SK-N-MC (cell line): ENCODE data around the gene UST.
"Not testable (repeated sequence)": the region's sequence is repeated elsewhere in the genome, so short reads cannot be mapped to it uniquely, and the experiment has no call there.

Experiments
- DNase-seq: peaks from one replicate; pipeline ENCODE4 v3.0.0-alpha.2; 2011; ENCODE audit warnings: low read depth, low spot score
- H3K27ac ChIP-seq: fragments of 200-600 bp; sonication (generic); 2 replicates; pipeline ENCODE4 v1.5.1; 2016; ENCODE audit warnings: mixed run types
- H3K36me3 ChIP-seq: fragments of 200-600 bp; sonication (generic); 2 replicates; pipeline ENCODE4 v1.6.1; 2017; ENCODE audit warnings: antibody characterized with exemption, low read length, mixed read lengths; ENCODE audit not compliant: insufficient read depth
- H3K4me3 ChIP-seq: fragments of 200-600 bp; sonication (generic); 2 replicates; pipeline ENCODE4 v1.5.1; 2016
- H3K9ac ChIP-seq: fragments of 200-600 bp; sonication (generic); 2 replicates; pipeline ENCODE4 v1.8.0; 2017; ENCODE audit warnings: mixed run types, mixed read lengths; ENCODE audit not compliant: insufficient read length
- H3K9me3 ChIP-seq: fragments of 200-600 bp; sonication (generic); 2 replicates; pipeline ENCODE4 v1.6.1; 2017; ENCODE audit warnings: low read depth, mild to moderate bottlenecking, antibody characterized with exemption, low read length, moderate library complexity, mixed read lengths
- EZH2 ChIP-seq: fragments of 200-600 bp; sonication (generic); IDR thresholded peaks from one replicate; pipeline ENCODE4 v1.6.1; 2017; ENCODE audit warnings: antibody characterized with exemption
- FOXP2 ChIP-seq: optimal IDR thresholded peaks from 2 replicates; pipeline ENCODE3; 2011; ENCODE audit warnings: mild to moderate bottlenecking, moderate library complexity; ENCODE audit not compliant: insufficient read depth; ENCODE audit errors: extremely low read length, control extremely low read depth
- POLR2AphosphoS5 ChIP-seq: IDR thresholded peaks from 2 replicates; pipeline ENCODE4 v1.6.1; 2012; ENCODE audit warnings: mild to moderate bottlenecking, low read depth, low read length, borderline replicate concordance

The UST gene

GRCh38 chr6:148747471-148748165 is 788 bp downstream of the UST start:
- TF ChIP-seq EZH2: no peak
- H3K9ac ChIP-seq: peak overlapping the region; percentile 50
- H3K4me3 ChIP-seq: peak overlapping the region; percentile 86
- no peaks in the 10 kb centered on the region for H3K36me3 ChIP-seq
- DNase-seq: no peak
- no peaks in the 10 kb centered on the region for H3K9me3 ChIP-seq
- H3K27ac ChIP-seq: no peak overlapping the region

- no peak for TF ChIP-seq POLR2AphosphoS5
- no peak for TF ChIP-seq FOXP2
- TF ChIP-seq EZH2: no peak
- Histone ChIP-seq H3K27ac (no peak overlapping the region), H3K4me3 (no peak overlapping the region), H3K36me3 (no peaks in the 10 kb centered on the region), H3K9ac (no peak overlapping the region), H3K9me3 (no peaks in the 10 kb centered on the region)
- DNase-seq: no peak
Observed at GRCh38 chr6:148749674-148750073, 2.8 kb downstream of the UST start.

GRCh38 chr6:148750838-148751792 is 4.3 kb downstream of the UST start:
- Histone ChIP-seq H3K27ac (no peak overlapping the region), H3K9ac (no peak overlapping the region)
- TF ChIP-seq POLR2AphosphoS5: no peak
- TF ChIP-seq FOXP2: no peak
- TF ChIP-seq EZH2: no peak

GRCh38 chr6:148751793-148752170 is 5.0 kb downstream of the UST start:
- no peak for TF ChIP-seq FOXP2
- no peak for TF ChIP-seq POLR2AphosphoS5
- TF ChIP-seq EZH2: no peak
- Histone ChIP-seq H3K9ac (no peak overlapping the region), H3K4me3 (no peak overlapping the region), H3K36me3 (no peaks in the 10 kb centered on the region), H3K9me3 (no peaks in the 10 kb centered on the region), H3K27ac (no peak overlapping the region)
- DNase-seq: no peak

More at GRCh38 chr6:148750838-148751792, 4.3 kb downstream of the UST start:
- no peaks in the 10 kb centered on the region for H3K9me3 ChIP-seq
- no peak overlapping the region for H3K4me3 ChIP-seq
- no peak for DNase-seq
- H3K36me3 ChIP-seq: no peaks in the 10 kb centered on the region

- not testable (repeated sequence) for H3K36me3 ChIP-seq, H3K4me3 ChIP-seq, H3K27ac ChIP-seq, H3K9ac ChIP-seq, H3K9me3 ChIP-seq, DNase-seq
Observed at GRCh38 chr6:148755379-148755778, 8.5 kb downstream of the UST start.

GRCh38 chr6:148757944-148758480 is 11.2 kb downstream of the UST start:
- no peak overlapping the region for H3K4me3 ChIP-seq
- no peak for TF ChIP-seq FOXP2
- no peak for TF ChIP-seq EZH2
- no peak for TF ChIP-seq POLR2AphosphoS5
- H3K27ac ChIP-seq: no peak overlapping the region
- no peak overlapping the region for H3K9ac ChIP-seq
- H3K9me3 ChIP-seq: 0 out of 2 replicates have a peak, but pooled peaks cover under 1% of the 10 kb centered on the region
- H3K36me3 ChIP-seq: no peaks in the 10 kb centered on the region
- no peak for DNase-seq

GRCh38 chr6:148758492-148758891 is 11.7 kb downstream of the UST start:
- Histone ChIP-seq H3K9me3 (peaks cover 5% of the 10 kb centered on the region; the same call in 1 of the 2 replicates), H3K4me3 (no peak overlapping the region), H3K36me3 (no peaks in the 10 kb centered on the region), H3K27ac (no peak overlapping the region), H3K9ac (no peak overlapping the region)
- no peak for TF ChIP-seq FOXP2
- no peak for TF ChIP-seq EZH2
- no peak for TF ChIP-seq POLR2AphosphoS5
- DNase-seq: no peak

- no peak for TF ChIP-seq POLR2AphosphoS5
- TF ChIP-seq EZH2: no peak
Observed at GRCh38 chr6:148760258-148760534, 13.4 kb downstream of the UST start.

More at GRCh38 chr6:148760258-148760534, 13.4 kb downstream of the UST start:
- Histone ChIP-seq H3K27ac (peak overlapping the region; percentile 76), H3K9ac (peak overlapping the region; percentile 54), H3K9me3 (peaks cover 7% of the 10 kb centered on the region; the same call in 1 of the 2 replicates), H3K4me3 (peak overlapping the region; percentile 70), H3K36me3 (no peaks in the 10 kb centered on the region)
- no peak for DNase-seq
